NK-92 treated with Interleukin-12 subunit alpha and Interleukin-12 subunit beta, amount 100 ng/mL, for 24 hours (cell line): ENCODE results near the gene CACNB2.

ENCODE experiments used
- DNase-seq: peaks from one replicate; lab custom pipeline; 2025; lab: John Stamatoyannopoulos, UW

Gene CACNB2

GRCh38 chr10:18340496-18341051, 200.3 kb downstream of the CACNB2 start:
- no peak for DNase-seq

DNA sequence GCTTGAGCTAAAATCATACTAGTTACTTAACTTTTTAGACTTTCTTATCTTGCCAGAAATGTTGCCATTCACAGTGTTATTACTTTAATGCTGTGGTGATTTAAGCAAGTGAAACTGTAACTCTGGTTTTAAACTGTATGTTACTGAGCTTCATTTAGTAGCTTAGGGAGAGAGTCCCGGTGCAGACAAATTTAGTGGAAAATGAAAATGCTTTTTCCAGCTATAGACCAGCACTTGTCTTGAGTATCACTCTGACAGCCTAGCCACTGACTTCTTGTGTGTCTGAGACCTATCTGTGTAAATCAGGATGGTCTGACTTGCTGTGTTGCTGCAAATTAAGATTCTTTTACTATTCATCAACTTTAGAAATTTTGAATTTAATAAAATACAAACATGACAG, 200.8 kb downstream of the CACNB2 start:
- no peak for DNase-seq

- no peak for DNase-seq
Measured at GRCh38 chr10:18343573-18343972, 203.3 kb downstream of the CACNB2 start.

DNA sequence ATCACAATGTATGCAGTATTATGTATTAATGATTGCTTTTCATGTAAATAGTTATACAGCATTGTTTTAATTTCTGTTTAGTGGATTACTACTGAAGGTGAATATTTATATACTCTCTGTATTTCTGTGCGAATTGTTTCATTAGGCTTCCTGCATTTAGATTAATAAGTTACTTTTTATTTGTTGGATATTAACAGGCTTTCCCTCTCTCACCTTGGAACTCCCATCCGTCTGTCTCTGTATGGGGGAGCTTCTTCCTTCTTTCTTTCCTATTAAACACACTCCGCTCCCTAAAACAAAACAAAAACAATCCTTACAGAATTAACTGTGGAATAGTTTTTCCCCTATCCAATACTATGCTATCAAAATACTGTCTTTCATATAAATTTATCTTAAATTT, 205.1 kb downstream of the CACNB2 start:
- no peak for DNase-seq

DNA sequence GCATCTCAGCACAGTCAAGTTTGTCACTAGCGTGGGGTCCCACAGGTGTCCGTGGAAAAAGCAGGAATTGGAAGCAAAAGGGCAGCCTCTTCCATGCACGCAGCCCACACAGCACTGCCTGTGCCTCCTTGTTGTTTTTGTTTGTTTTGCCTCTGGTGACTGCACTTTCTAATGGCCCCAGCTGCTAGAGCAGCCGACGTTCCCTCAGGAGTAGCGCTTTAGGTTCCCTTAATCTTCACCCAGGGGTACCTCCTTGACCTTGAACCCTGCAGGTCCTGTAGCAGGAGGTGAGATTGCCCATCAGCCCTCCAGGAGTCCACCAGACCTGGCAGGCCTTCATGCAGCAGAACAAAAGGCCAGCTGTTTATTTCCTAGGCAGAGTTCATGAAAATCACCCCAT, 210.1 kb downstream of the CACNB2 start:
- DNase-seq, result no peak

GRCh38 chr10:18351421-18351820, 211.2 kb downstream of the CACNB2 start:
- DNase-seq, result no peak

DNA sequence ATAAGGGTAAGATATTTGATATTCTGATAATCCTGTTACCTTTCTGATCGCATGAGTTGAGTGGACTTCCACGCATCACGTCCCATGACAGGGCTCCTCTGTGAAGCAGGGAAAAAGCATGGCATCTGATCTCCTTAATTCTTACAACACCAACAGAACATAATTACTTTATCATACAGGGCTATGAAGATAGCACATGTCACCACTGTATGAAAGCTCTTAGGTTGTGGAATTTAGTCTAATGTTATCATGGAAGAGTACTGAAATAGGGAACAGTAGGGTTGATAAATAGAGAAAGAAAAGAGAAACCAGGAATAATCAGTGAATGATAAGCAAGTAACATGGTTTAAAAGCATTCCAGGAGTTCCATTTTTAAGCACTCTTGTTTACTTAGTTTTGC, 212.0 kb downstream of the CACNB2 start:
- no peak for DNase-seq

DNA sequence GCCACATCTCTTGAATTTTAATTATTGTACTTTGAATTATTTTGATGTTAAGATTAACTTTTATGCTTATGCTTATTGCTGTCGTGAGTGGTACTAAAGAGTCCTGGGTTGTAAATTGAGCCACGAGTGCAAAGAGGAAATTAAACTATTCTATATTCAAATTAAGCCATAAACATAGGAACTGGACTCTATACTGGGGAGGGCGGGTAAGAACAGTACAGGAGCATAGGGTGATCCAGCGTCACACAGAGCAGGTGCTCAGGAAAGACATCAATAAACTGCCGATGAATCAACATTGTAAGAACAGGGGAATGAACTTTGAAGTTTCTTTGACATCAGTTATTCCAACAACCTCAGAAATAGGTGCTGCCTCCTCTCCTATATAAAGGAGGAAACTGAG, 219.6 kb downstream of the CACNB2 start:
- no peak for DNase-seq

DNA sequence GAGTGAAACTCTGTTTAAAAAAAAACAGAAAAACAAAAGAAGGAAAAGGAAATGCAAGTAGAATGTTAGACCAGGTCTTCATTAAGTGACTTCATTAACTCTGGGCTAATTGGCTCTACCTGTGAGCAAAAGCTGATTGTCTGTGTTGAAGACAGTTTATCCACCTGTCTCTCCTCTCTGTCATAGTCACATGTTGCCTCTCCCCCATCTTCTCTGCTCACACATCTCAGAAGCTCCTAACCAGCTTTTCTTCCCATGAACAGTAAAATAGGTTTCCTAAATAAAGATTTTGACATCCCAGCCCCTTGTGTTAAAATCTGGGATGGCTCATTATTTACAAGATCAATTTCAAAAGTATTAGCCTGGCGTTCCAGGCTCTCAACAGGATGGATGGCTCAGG, 222.7 kb downstream of the CACNB2 start:
- no peak for DNase-seq

DNA sequence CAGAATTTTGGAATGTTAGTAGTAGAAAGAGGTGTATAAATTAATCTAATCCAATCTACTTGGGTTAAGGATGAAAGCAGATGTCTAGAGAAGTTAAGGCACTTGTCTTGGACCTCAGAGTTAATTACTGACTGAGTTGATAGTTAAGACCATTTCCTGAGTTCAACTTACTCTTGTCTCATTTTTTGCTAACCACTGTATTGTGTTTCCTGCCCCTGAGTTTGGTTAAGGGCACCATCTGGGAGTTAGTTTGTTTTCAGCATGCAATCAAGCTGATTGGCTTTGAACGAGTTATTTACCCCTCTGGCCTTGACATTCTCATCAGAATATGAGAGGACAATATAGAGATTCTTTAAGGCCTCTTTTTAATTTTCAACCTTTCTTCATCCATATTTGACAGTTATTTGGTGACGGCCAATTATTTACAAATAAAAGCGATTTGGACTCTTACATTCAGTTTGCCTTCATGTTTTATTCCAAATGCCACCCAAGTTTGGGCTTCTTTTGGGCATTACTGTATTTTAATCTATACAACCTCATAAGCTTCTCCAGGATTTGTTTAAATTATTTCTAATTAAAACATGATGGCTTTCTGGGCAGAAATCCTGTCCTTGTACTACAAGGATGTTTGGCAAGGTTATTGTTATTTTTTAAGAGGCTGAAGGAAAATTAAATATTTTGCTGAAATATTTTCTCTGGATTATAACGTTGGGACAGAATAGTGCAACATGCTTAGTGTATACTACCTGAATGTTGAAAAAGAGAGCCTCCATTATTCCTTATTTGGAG, 225.0 kb downstream of the CACNB2 start:
- DNase-seq, result no peak

DNA sequence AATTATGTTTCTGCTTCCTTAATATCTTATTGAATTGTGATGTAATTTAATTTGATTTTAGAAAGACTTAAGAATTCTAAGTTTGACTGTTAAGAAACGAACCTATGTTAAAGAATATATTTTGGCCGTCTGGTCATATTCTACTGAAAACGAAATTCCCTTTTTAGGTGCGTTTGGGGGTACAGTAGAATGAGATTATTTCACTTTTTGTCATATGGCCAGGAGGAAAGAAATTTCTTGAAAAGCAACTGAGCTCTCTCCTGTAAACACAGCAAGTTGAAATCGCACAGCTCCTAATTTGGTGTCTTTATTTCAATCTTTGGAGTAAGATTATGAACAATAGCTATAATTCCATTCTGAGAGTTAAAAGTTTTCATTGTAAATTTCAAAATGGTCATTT, 227.6 kb downstream of the CACNB2 start:
- DNase-seq, result no peak

DNA sequence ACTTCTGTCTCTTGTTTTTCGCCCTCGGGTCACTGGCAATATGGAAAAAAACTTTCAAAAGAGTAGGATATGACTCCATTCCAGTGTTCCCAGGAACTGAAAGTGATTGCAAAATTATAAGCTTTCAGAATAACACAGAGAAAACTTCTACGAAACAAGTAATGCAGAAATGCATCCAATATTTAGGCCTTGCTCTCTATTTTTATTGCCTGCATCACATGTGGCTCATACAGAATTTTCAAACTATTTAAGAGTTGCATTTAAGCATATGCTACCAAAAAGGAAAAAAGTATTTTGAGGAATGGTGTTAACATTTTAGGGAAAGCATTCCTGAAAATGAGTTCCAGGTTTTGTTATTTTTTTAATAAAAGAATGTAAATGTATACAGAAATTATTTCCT, 228.0 kb downstream of the CACNB2 start:
- no peak for DNase-seq

DNA sequence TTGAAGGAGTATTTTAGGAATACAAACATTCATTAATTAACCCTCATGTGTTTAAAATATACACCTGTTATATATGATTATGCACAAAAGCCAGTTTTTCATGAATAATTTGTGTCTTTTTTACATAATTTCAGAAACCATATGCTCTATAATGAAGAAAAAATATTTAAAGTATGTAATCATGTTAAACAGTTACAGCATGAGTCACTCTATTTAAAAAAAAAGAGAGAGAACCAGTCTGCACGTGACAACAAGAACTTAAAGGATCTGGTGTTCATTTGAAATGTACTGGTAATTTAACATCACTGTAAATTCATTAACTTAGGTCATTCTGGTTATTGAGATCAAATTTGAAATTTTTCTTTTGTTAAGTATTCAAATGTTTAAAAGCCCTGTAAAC, 228.5 kb downstream of the CACNB2 start:
- DNase-seq, result no peak

DNA sequence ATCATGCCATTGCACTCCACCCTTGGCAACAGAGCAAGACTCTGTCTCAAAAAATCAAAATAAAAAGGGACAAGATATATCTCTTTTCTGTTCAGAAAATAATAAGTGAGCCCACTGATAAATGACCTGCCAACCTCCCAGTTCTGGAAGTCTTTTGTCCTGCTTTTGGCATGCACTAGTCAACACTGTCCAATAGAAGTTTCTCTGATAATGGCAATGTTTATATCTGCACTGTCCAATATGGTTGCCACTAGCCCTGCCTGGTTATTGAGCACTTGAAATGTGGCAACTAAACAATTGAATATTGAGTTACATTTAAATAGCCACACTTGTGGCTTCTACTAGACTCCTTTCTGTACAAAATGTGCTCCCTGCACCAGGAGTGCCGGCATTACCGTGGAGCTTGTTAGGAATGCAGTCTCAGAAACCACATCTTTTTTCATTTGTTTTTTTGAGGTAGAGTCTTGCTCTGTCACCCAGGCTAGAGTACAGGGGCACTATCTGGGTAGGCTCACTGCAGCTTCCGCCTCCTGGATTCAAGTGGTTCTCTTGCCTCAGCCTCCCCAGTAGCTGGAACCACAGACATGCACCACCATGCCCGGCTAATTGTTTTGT, 229.7 kb downstream of the CACNB2 start:
- no peak for DNase-seq

- DNase-seq, result no peak
Measured at GRCh38 chr10:18376650-18377049, 236.4 kb downstream of the CACNB2 start.

GRCh38 chr10:18377898-18378297, 237.7 kb downstream of the CACNB2 start:
- DNase-seq, result no peak

- DNase-seq, result no peak
Measured at GRCh38 chr10:18378766-18379165, 238.5 kb downstream of the CACNB2 start.

GRCh38 chr10:18381679-18382078, 241.5 kb downstream of the CACNB2 start:
- DNase-seq, result no peak

- no peak for DNase-seq
Measured at GRCh38 chr10:18397906-18398305, 257.7 kb downstream of the CACNB2 start.

DNA sequence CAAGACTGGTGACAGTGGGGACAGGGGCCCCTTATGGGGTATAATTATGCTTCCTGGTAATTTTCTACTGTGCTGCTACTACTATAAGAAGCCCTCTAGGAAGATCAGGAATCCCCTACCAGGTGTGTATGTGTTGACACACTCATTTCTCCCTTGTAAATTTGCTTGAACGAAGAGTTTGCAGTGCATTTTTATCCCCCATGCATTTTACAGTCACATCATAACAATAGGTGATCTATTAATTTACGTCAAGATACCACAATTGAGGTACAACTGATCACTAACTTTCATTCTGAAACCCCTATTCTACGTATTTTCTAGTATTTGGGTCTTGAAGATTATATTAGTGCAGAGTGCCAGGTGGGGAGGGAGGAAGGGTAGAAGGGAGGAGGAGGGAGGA, 258.9 kb downstream of the CACNB2 start:
- no peak for DNase-seq

DNA sequence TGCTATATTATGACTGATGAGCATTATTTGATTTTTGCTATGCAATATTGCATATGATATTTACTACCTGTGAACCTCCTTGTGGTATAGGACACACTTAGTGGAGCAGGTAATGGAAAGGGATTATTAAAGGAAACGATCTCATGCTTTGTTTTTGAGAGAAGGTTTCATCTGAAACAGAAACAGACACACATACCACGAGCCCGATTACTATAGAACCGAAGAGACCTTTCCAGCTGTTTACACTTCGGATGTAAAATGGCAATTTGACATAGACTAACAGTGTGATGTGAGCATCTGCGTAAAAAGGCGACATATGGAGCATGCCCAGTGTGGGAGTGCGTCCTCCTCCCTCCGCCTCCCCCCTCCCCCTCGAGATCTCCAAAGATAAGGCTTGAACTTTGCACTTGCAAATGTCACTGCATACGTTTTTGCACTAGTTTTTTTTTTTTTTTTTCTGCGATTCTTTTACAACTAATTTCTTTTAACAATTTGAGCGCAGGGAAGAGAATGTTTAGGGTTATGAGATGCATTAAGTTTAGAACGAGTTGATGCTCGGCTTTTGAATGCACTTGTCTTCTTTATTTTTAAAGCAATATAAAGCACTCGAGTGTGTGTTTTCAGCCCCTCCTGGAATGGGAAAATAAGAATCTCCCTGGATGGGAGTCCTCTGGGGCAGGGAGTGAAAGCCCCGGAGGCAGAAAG, 260.1 kb downstream of the CACNB2 start:
- no peak for DNase-seq

DNA sequence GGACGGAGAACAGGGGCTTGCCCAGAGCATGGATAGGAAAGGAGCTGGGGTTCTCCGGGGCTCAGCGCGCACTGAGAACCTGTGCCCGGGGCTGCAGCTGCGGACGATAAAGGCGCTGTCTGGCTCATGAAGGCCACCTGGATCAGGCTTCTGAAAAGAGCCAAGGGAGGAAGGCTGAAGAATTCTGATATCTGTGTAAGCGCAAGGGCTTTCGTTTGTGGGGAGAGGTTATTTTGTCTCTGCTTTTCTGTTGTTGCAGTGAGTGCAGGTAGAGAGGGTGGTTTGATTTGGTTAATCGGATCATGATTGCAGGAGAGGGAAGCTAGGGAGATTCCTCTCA, 260.7 kb downstream of the CACNB2 start:
- no peak for DNase-seq
